ENCODE data around the gene UVRAG.

The UVRAG gene

GRCh38 chr11:75905434-75905833 lies 90.4 kb downstream of the UVRAG start:
- no peak for TF ChIP-seq CTCF (IDR thresholded peaks at IDR 0.05; ENCODE audit: borderline replicate concordance, insufficient read depth, low read depth, low read length)
- H3K4me3 ChIP-seq (ENCODE audit: low read depth, low read length) = no peak overlapping the region

GRCh38 chr11:75907906-75908527 lies 93.0 kb downstream of the UVRAG start:
- no peak overlapping the region for H3K4me3 ChIP-seq (ENCODE audit: low read depth, low read length)
- TF ChIP-seq CTCF (IDR thresholded peaks at IDR 0.05; ENCODE audit: borderline replicate concordance, insufficient read depth, low read depth, low read length) = no peak

GRCh38 chr11:75910426-75911145 lies 95.6 kb downstream of the UVRAG start:
- TF ChIP-seq CTCF (IDR thresholded peaks at IDR 0.05; ENCODE audit: borderline replicate concordance, insufficient read depth, low read depth, low read length) = no peak
- no peak overlapping the region for H3K4me3 ChIP-seq (ENCODE audit: low read depth, low read length)

DNA sequence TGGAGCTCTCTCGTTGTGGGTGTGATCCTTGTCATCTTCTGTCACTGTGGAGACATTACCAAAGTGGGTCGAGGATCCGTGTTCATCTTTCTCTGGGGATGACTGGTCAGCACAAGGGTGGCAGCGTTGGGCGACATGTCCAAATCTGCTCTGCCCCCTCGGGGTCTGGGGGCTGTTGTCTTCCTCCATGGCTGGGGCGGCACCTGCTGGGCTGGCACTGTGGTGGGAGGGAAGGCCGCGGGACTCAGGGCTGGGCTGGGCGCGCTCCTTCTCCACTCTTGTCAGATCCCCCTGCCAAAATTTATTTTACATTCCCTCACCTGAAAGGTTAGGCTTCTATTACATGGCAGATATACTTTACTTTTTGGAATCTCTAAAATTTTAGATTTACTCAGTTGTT lies 96.4 kb downstream of the UVRAG start:
- TF ChIP-seq CTCF (IDR thresholded peaks at IDR 0.05; ENCODE audit: borderline replicate concordance, insufficient read depth, low read depth, low read length) = no peak
- H3K4me3 ChIP-seq (ENCODE audit: low read depth, low read length) = no peak overlapping the region

DNA sequence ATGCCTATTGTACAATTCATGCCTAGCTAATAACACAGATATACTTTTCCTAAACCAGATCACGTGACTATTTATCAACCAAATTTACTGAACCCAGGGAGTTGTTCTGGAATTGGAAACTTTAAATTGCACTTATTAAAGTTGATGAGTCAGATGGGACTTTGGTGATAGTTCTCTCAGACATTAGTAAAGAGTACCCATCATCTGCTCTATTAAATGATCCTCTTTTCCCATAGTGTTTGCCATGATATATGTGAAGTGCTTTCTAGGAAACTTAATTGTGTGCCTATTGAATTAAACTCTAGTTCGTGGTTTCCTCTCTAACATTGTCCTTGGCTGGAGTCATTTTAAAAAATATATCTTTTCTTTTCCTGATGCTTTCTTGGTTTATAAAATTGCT lies 99.0 kb downstream of the UVRAG start:
- no peak overlapping the region for H3K4me3 ChIP-seq (ENCODE audit: low read depth, low read length)
- no peak for TF ChIP-seq CTCF (IDR thresholded peaks at IDR 0.05; ENCODE audit: borderline replicate concordance, insufficient read depth, low read depth, low read length)

GRCh38 chr11:75916882-75917281 lies 101.9 kb downstream of the UVRAG start:
- TF ChIP-seq CTCF (IDR thresholded peaks at IDR 0.05; ENCODE audit: borderline replicate concordance, insufficient read depth, low read depth, low read length) = no peak
- no peak overlapping the region for H3K4me3 ChIP-seq (ENCODE audit: low read depth, low read length)

DNA sequence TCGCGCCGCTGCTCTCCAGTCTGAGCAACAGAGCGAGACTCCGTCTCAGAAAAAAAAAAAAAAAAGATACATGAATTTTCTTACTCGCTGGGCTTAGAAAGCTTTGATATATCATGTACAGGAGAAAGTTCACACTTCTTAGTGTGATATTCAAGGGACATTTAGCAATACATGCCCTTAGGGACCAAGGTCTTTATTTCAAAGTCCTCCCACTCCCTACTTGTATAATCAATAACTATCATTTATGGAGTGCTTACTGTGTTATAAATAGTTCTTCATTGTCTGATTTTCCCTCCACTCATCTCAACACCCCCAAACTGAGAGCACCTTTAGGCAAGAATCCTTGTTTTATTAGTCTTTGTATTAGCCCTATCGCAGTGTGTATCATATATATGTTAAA lies 103.3 kb downstream of the UVRAG start:
- H3K4me3 ChIP-seq (ENCODE audit: low read depth, low read length) = no peak overlapping the region
- no peak for TF ChIP-seq CTCF (IDR thresholded peaks at IDR 0.05; ENCODE audit: borderline replicate concordance, insufficient read depth, low read depth, low read length)

All from GM12875 (cell line).